OCI-M1 (cell line): Measurements from ENCODE around the gene GEMIN5.
"Not testable (repeated sequence)": the region's sequence is repeated elsewhere in the genome, so short reads cannot be mapped to it uniquely, and the experiment has no call there.

Experiments used
- DNase-seq: peaks from one replicate; lab custom pipeline; 2025; lab: John Stamatoyannopoulos, UW

Gene GEMIN5

DNA sequence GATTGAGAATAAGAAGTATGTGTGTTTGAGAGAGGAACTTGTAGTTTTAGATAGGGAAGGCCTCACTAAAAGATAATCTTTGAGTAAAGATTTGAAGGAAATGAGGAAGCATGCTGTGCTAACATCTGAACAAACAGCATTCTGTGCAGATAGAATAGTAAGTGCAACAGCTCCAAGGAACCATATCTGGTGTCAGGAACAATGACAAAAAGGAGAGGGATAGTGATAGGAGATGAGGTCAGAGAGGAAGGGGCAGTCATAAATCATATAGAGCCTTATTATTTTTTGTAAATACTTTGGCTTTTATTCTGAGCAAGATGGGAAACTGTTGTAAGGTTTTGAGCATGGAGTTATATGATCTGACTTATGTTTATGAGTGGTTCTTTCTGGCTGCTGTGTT is 6.7 kb upstream of the GEMIN5 start:
- DNase-seq, result peak; percentile 58

DNA sequence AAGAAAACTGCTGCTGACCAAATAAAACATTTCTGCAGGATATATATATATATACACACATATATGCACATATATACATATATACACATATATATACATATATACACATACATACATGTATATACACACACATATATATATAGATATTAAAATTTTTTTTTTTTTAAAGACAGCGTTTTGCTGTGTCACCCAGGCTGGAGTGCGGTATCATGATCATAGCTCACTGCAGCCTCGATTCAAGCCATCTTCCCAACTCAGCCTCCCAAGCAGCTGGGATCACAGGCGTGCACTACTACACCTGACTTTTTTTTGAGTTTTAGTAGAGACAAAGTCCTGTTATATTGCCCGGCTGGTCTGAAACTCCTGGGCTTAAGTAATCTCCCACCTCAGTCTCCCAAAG is 5.5 kb upstream of the GEMIN5 start:
- DNase-seq, result no peak

DNA sequence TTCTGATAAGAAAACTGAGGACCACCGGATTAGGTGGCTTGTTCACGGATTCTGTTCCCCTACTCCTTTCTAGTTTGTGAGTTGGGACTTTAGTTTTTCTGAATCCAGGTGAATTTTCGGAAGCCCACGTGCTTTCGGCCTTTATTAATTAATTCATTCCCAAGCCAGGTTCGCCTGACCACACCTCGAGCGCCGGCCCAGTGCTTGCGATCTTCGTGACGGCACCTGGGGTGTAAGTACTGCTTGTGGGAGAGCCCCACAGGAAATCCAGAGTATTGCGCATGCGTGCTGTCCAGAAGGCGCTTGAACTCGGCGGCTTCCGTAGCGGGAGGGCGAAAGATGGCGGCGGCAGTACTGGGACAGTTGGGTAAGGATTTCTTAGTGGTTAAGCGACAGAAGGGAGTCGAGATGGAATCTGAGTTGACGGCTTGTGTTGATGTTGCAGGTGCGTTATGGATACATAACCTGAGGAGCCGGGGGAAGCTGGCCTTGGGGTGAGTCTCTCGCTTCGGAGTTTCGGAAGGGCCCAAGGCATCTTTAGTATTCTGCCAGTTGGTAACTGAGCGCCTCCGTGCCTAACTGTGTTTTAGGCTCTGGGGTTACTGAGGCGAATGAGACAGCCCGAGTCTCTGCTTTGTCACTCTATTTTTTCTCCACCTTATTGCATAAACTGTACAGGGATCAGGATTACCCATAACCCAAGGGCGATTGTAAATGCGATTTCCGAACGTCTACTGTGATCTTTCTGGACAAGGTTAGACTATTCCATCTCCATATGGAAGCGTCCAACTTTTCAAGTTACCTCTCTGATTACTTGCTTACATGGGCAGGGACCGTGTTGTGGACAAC is 3.0 kb upstream of the GEMIN5 start, which contains the start of gene MRPL22:
Gene MRPL22 (plus strand): TSS at position 302 of the 849 bp plus-strand sequence. CDS start 38 bp downstream, at position 340.
- peak; percentile 94 for DNase-seq

DNA sequence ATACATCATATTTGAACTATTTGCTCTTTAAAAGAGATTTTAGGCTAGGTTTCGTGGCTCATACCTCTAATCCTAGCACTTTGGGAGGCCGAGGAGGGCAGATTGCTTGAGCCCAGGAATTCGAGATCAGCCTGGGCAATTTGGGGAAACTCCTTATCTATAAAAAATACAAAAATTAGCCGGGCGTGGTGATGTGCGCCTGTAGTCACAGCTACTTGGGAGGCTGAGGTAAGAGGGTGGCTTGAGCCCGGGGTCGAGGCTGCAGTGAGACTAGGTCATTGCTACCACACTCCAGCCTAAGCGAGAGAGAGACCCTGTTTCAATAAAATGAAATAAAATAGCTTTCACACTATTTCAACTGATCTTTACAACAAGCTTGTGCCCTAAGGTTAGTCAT is 2.4 kb upstream of the GEMIN5 start:
- DNase-seq, result no peak

DNA sequence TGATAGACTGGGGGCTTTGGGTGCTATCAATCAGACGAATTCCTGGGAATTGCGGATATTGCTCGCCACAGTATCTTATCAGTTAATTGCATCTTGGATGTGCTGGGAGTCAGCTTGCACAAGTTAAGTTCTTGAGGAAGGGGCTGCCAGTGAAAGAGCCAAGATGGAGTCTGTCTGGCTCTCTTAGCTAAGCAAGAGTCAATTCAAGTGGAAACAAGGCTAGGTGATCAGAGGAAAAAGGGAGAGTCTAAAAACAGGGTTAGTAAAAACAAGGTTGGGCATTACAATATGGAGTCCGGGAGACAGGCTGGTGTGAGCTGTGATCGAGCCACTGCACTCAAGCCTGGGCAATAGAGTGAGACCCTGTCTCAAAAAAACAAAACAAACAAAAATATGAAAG is 1.4 kb upstream of the GEMIN5 start:
- not testable (repeated sequence) for DNase-seq

DNA sequence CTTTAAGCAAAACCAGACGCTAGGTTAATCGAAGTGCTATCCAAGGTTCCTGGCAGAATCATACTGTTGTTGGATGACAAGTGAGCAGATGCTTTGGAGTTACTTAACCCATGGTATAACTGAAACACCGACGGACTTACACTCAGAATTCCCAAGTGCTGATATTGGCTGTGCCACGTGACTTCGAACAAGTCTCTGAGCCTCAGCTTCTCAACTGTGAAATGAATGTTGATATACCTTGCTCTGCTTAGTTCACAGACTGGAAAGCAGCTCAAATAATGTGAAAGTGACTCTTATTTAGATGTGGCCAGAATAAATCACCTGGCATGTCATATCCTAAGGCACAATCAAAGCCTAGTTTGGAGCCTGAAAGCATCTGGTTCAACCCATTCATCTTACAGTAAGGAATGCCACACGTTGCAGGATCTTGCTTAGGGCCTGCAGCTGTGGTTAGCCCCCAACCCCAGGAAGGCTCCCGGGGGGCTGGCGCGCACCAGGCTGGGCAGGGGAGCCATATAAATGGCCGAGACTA is 759 bp downstream of the GEMIN5 start:
- peak; percentile 52 for DNase-seq

DNA sequence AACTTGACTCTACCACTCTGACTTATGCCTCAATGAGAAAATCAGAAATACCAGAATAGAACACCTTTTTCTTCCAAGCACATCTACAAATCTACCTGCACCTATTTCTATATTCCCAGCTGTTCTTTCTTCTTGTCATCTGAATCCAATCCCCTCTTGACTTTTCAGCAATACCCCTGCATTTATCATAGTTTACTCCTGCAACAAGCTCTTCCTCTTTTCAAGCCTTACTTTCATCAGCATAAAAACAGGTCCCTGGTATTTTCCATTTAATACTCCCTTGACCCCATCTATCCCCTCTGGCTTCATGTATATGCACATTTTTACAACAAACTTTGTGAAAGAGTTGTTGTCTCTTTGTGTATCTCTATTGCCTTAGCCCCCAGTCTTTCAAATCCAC is 3.1 kb downstream of the GEMIN5 start:
- DNase-seq, result no peak

DNA sequence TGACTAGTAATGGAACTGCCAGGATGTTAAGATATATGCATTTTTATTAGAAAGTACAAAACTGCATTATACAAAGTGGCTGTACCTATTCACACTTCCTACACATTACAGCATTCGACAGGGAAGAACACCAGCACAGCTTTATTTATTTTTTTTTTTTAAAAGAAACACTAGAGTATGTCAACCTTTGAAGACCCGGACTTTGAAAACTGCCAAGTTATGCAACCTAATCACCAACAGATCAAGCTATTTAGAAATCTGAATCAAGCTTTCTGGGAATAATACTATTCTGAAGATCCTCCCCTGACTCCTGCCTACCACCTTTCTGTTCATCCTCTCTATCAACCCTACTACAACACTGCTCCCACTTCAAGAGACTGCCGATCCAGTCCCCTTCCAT is 4.5 kb downstream of the GEMIN5 start:
- no peak for DNase-seq

DNA sequence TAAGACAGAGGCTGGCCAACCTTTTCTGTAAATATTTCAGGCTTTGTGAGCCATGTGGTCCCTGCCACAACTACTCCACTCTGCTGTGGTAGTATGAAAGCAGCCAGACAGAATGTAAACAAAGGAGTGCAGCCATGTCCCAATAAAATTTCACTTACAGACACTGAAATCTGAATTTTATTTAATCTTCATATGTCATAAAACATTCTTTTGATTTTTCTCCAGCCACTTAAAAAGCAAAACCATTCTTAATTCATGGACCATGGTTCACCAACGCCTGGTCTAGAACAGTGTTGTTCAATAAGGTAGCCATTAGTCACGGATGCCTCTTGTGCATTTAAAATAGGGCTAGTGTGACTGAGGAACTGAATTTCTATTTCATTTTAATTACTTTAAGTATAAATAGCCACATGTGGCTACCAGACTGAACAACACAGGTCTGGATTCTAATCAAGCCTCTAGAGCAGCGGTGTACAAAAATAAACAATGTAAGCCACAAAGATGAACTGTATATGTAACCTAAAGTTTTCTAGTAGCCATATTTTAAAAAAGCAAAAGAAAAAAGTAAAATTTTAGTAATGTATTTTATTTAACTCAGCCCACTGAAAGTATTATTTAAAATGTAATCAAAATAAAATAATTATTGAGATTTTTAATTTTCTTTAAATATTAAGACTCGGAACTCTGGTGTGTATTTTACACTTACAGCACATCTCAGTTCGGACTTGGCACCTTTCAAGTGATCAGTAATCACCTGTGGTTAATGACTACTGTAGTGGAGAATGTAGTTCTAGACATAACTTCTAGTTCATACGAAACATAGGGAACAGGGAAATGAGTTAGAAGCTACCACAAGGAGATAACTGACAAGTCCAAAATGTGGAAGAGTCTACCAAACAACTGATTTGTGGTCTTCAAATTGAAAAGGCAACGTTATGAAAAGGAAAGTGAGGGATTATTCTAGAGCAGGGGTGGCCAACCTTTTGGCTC is 14.3 kb downstream of the GEMIN5 start:
- DNase-seq, result no peak

DNA sequence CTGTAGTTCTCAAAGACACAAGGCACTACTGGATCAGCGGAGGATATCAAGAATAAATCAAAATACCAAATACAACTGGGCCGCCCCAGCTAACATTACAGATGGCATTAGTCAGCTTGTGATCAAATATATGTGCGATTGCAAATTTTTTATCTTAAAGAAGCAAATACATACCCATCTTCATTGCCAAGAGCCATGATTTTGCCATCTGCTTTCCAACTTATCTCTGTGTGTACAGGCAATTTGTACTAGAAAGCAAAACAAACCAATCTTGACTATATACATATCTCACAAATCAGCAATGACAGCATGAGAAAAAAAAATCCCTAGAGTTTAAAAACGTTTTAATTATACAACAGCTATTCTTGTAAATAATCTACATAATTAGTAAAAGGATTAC is 20.3 kb downstream of the GEMIN5 start:
- no peak for DNase-seq

DNA sequence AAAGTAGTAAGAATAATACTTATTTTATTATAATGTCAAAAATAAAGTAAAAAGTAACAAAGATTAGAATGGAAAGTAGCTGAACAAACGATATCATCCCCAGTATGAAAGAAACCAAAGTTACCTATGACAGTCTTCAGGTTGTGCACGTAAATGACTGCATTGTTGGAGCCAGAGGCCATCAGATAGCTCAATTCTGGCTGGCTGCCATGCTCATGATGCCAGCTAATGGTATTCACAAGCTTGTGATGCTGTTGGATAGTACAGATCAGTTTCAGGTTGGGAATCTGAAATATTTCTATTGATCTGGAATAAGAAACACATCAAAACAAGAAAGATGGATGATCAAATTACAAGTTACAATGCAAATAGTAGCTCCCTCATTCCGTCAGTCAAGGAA is 21.1 kb downstream of the GEMIN5 start:
- no peak for DNase-seq

DNA sequence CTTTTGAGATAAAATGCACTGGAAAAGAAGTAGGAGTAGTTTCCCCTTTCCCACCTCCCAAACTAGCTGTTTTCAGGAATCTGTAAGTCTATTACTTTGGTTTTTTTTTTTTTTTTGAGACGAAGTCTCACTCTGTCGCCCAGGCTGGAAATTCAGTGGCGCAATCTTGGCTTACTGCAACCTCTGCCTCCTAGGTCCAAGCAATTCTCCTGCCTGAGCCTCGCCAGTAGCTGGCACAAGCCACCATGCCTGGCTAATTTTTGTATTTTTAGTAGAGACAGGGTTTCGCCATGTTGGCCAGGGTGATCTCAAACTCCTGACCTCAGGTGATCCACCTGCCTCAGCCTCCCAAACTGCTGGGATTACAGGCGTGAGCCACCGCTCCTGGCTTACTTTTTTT is 32.4 kb downstream of the GEMIN5 start:
- not testable (repeated sequence) for DNase-seq

DNA sequence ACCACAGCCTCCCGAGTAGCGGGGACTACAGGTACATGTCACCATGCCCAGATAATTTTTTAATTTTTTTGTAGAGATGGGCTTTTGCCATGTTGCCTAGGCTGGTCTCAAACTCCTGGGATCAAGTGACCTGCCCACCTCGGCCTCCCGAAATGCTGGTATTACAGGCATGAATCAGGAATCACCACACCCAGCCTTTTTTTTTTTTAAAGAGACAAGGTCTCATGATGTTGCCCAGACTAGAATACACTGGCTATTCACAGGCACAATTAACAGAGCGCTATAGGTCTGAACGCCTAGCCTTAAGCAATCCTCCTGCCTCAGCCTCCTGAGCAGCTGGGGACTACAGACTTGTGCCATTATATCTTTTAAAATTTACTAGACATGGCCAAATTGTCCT is 36.1 kb downstream of the GEMIN5 start:
- DNase-seq, result no peak

DNA sequence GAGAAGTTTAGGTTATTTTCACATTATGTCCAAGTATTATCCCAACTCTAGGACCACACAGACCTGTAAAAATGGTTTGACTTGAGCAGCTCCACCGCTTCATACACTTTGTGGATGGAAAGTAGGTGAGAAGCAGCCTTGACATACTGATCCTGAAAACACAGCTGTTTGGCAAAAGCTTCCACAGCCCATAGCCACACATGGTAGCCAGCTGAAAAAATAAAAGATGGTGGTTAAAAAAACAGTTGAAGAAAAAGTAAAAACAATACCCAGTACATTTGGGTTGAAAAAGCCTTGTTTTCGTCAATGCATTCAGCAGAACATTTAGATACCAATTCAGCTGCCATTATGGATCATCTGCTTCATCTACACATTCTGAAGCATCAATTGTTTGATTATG is 36.7 kb downstream of the GEMIN5 start:
- DNase-seq, result no peak

DNA sequence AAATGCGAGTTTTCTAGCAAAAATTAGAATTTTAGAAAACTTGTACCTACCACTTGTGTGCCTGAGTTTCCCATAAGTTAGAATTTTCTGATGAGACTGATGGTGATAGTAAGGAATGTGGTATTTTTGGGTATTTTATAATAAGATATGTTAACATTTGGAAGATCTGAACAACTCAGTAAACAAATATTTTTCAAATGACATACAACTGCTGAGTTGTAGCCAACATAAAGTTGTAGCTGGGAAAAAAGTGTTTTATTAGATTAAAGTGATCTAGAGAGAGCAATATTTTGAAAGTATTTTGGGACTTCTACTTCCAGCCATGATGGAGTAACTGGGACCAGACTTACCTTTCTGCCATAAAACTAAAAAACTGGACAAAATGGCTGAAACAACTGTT is 37.9 kb downstream of the GEMIN5 start:
- DNase-seq, result no peak

DNA sequence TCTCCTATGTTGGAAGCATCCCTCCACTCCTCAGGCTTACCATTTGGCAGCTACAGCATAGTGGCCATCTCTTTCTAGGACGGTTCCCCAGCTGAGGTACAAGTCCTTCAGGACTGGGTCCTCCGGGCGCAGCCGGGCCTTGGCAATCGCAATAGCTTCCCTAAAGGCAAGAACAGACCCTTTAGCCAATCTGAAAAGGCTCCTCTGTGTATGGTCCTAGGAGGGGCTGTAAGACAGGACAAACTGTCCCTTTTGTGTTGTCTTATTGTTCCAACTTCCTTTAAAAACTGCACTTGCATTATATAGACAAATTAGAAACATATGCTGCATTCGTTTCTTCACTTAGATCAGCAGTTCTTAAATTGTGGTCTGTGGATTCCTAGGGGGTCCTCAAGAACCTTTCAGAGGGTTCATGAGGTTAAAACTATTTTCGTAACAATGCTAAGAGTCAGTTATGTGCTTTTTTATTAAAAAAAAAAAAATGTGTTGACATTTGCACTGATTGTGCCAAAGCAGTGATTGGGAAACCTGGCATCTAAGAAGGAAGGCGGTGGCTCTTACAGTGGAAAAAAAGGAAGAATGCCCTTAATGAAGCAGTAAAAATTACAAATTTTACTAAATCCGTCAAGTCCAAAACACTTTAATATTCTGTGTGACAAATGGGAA is 38.7 kb downstream of the GEMIN5 start:
- DNase-seq, result no peak

DNA sequence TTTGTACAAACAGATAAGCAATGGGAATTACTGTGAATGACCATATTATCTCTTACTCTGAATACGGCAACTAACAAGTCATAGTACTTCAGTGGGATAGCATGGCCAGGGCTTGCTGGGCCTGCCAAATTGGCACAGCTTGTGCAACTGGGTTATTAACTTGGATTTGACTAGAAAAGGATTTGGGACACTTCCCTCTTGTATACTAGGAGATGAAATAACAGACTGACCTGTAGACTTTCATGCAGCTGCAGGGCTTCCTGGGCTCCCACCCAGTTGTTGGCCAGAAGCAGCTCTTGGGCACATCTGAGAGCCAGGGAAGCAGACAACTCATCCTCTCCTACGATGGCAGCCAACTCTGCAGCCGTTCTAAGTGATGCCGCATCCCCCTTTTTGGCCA is 39.8 kb downstream of the GEMIN5 start:
- DNase-seq, result no peak

DNA sequence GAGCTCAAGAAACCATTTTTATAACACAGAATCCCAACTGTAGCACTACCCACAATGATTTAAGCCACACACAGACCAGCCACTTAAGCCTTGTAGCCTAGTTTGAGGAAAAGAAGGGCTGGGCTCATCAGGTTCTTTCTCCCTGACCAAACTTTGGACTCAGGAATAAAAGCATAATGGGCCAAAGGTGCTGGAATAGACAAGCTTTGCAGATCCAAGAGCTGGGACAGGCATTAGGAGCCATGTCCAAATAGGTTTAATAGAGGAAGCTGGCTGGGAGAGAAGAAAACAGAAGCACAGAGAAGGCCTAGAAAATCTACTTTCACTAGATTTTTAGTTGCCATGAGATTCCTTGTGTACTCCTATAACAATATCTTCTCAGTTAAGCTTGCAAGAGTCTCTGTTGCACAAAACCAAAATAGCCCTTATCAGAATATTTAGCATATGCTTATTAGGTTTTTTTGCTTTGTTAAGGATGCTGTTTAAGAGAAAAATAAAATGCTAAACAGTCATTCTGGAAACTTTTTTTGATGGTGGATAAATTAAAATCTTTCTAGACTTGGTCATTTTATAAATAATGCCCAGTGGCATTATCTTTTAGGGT is 41.3 kb downstream of the GEMIN5 start:
- no peak for DNase-seq

DNA sequence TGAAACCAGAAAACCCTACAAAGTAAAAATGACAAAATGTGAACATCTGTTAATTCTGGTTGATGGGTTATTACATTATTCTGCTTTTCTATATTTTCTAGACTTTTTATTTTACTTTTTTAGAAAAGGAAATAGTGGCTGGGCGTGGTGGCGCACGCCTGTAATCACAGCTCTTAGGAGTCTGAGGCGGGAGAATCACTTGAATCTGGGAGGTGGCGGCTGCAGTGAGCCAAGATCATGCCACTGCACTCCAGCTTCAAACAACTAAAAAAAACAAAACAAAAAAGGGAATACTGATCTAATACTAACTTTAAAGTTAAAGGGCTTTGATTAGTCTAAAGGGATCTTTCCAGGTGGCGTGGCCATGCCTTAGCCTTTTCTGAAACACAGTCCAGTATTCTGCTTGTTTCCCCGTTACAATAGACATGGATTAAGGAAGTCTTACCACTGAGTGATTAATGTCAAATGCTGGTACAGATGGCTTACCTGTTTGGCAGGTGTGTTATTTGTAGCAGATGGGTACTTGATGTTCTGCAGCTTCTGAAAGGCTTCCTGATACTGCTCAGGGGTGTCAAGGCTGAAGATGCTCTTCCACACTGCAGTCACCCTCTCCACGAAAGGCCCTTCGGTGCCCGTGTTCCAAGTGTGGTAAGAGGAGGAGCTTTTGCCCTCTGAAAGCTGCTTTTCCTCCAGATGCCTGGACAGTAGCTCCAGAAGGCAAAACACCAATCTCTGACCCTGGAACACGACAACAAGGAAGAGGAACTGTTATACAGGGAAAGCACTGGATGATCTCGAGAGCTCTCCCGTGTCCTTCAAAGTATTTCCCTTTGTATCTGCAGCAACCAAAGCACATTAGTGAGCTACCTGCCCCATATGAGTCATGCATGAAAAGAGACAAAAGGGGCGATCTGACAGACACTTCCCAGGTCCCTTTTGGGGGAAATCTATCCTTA is 42.1 kb downstream of the GEMIN5 start:
- DNase-seq, result no peak

DNA sequence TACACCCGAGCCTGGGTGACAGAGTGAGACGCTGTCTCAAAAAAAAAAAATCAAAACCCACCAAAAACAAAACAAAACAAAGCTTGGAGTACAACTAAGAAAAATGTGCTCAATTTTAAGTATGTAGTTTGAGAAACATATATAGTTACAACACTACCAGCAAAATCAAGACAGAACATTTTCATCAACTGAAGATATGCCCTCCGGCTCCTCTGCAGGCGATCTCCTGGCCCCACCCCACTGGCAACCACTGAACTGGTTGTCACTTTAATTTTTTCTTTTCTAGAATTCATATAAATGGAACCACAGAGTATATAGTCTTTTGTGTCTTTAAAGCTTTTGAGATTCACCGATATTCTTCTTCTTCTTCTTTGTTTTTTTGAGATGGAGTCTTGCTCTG is 44.6 kb downstream of the GEMIN5 start:
- DNase-seq, result no peak
